HEK293 (cell line): ENCODE data around the gene GRIP1.

Experiments
- CTCF ChIA-PET: fragments of 350-600 bp; formaldehyde crosslinking; extraction: SDS; loops from one replicate; lab custom pipeline; 2021; ENCODE audit warnings: antibody characterized with exemption; lab: Yijun Ruan, JAX
- POLR2A ChIA-PET: fragments of 300-600 bp; formaldehyde crosslinking; extraction: SDS; loops from one replicate; lab custom pipeline; 2020; ENCODE audit warnings: antibody characterized with exemption, inconsistent platforms; lab: Yijun Ruan, JAX
- H3K27ac ChIP-seq: fragments of 200-500 bp; sonication (Bioruptor generic); 2 replicates; pipeline ENCODE4 v1.5.1; 2014; ENCODE audit warnings: low read depth, low read length, control low read depth, inconsistent platforms; ENCODE audit errors: extremely low read depth
- H3K36me3 ChIP-seq, 2 experiments: fragments of 200-500 bp in 1 of 2; sonication (Bioruptor generic) in 1 of 2; 1 replicate in 1 of 2; 2 replicates in 1 of 2; pipeline ENCODE4 v1.5.1; 2014 to 2017; ENCODE audit warnings: inconsistent platforms in 2 of 2, low read length in 2 of 2; ENCODE audit not compliant: control insufficient read depth in 2 of 2, insufficient read depth in 1 of 2
- H3K4me1 ChIP-seq: fragments of 200-500 bp; sonication (Bioruptor generic); 2 replicates; pipeline ENCODE4 v1.5.1; 2014; ENCODE audit warnings: mild to moderate bottlenecking, low read length, inconsistent platforms; ENCODE audit not compliant: control insufficient read depth, insufficient read depth
- H3K4me3 ChIP-seq: 2 replicates; pipeline ENCODE4 v1.5.1; 2011; ENCODE audit warnings: low read depth, mild to moderate bottlenecking, control low read depth, low read length, moderate library complexity
- H3K9me3 ChIP-seq: fragments of 200-500 bp; sonication (Bioruptor generic); 2 replicates; pipeline ENCODE4 v1.5.1; 2014; ENCODE audit warnings: low read depth, low read length, inconsistent platforms; ENCODE audit not compliant: control insufficient read depth, insufficient read depth
- AEBP2 ChIP-seq: fragments of 450-650 bp; formaldehyde crosslinking; IDR thresholded peaks from 2 replicates; pipeline ENCODE4 v1.5.1; 2016; ENCODE audit warnings: missing biosample characterization, missing genetic modification characterization, borderline replicate concordance
- IKZF3 ChIP-seq: fragments of 450-650 bp; IDR thresholded peaks from 2 replicates; pipeline ENCODE4 v1.5.0; 2018; ENCODE audit warnings: missing biosample characterization, mild to moderate bottlenecking, missing genetic modification characterization, moderate library complexity
- INSM2 ChIP-seq: fragments of 450-650 bp; formaldehyde crosslinking; IDR thresholded peaks from 2 replicates; pipeline ENCODE4 v1.5.1; 2016; ENCODE audit warnings: missing biosample characterization, missing genetic modification characterization
- KLF7 ChIP-seq: fragments of 450-650 bp; formaldehyde crosslinking; IDR thresholded peaks from 2 replicates; pipeline ENCODE4 v1.5.1; 2016; ENCODE audit warnings: missing biosample characterization, missing genetic modification characterization, borderline replicate concordance
- MEIS1 ChIP-seq: sonication (generic); formaldehyde crosslinking; IDR thresholded peaks from 2 replicates; pipeline ENCODE4 v1.8.1; 2022; ENCODE audit warnings: missing genetic modification reagents, mild to moderate bottlenecking, borderline replicate concordance
- MYNN ChIP-seq: fragments of 450-650 bp; formaldehyde crosslinking; IDR thresholded peaks from 2 replicates; pipeline ENCODE4 v1.5.1; 2016; ENCODE audit warnings: missing biosample characterization, missing genetic modification characterization, borderline replicate concordance
- MZF1 ChIP-seq: fragments of 450-650 bp; formaldehyde crosslinking; IDR thresholded peaks from 2 replicates; pipeline ENCODE4 v1.5.1; 2017; ENCODE audit warnings: missing biosample characterization, missing genetic modification characterization, borderline replicate concordance
- SALL2 ChIP-seq: fragments of 450-650 bp; formaldehyde crosslinking; IDR thresholded peaks from 2 replicates; pipeline ENCODE4 v1.5.0; 2017; ENCODE audit warnings: missing biosample characterization, mild to moderate bottlenecking, missing genetic modification characterization, borderline replicate concordance
- SETDB1 ChIP-seq: IDR thresholded peaks from one replicate; pipeline ENCODE4 v1.6.1; 2017; ENCODE audit warnings: mild to moderate bottlenecking, low read length, moderate library complexity, mixed read lengths; ENCODE audit not compliant: insufficient read length
- TCF7L2 ChIP-seq: IDR thresholded peaks from 2 replicates; pipeline ENCODE4 v1.6.1; 2011; ENCODE audit warnings: low read depth, mild to moderate bottlenecking, inconsistent platforms, low read length, moderate library complexity, borderline replicate concordance
- ZBTB48 ChIP-seq: fragments of 450-650 bp; formaldehyde crosslinking; IDR thresholded peaks from 2 replicates; pipeline ENCODE4 v1.5.1; 2016; ENCODE audit warnings: missing biosample characterization, missing genetic modification characterization
- ZBTB49 ChIP-seq: fragments of 450-650 bp; formaldehyde crosslinking; IDR thresholded peaks from 2 replicates; pipeline ENCODE4 v1.5.1; 2016; ENCODE audit warnings: missing biosample characterization, missing genetic modification characterization, low read depth
- ZEB2 ChIP-seq: fragments of 450-650 bp; formaldehyde crosslinking; IDR thresholded peaks from 2 replicates; pipeline ENCODE4 v1.5.1; 2016; ENCODE audit warnings: missing biosample characterization, missing genetic modification characterization
- ZNF132 ChIP-seq: fragments of 450-650 bp; formaldehyde crosslinking; IDR thresholded peaks from 2 replicates; pipeline ENCODE4 v1.5.1; 2017; ENCODE audit warnings: missing biosample characterization, missing genetic modification characterization, borderline replicate concordance
- ZNF184 ChIP-seq: fragments of 450-650 bp; IDR thresholded peaks from 2 replicates; pipeline ENCODE4 v1.5.1; 2018; ENCODE audit warnings: missing biosample characterization, mild to moderate bottlenecking, missing genetic modification characterization
- ZNF24 ChIP-seq: fragments of 450-650 bp; formaldehyde crosslinking; IDR thresholded peaks from 2 replicates; pipeline ENCODE4 v1.5.1; 2016; ENCODE audit warnings: missing biosample characterization, missing genetic modification characterization
- ZNF274 ChIP-seq, 2 experiments: fragments of 200-500 bp in 1 of 2; fragments of 450-650 bp in 1 of 2; sonication (Bioruptor generic) in 1 of 2; formaldehyde crosslinking in 1 of 2; IDR thresholded peaks; 2 replicates each; pipeline versions ENCODE4 v1.5.1 to v1.6.1; 2014 to 2016; ENCODE audit warnings: borderline replicate concordance in 1 of 2, inconsistent platforms in 1 of 2, low read length in 1 of 2, missing biosample characterization in 1 of 2, missing genetic modification characterization in 1 of 2
- ZNF302 ChIP-seq: fragments of 450-650 bp; formaldehyde crosslinking; IDR thresholded peaks from 2 replicates; pipeline ENCODE4 v1.5.1; 2016; ENCODE audit warnings: missing biosample characterization, missing genetic modification characterization, low read depth
- ZNF394 ChIP-seq: fragments of 450-650 bp; formaldehyde crosslinking; IDR thresholded peaks from 2 replicates; pipeline ENCODE4 v1.5.1; 2016; ENCODE audit warnings: missing biosample characterization, missing genetic modification characterization, mild to moderate bottlenecking, moderate library complexity, borderline replicate concordance
- ZNF530 ChIP-seq: fragments of 450-650 bp; formaldehyde crosslinking; IDR thresholded peaks from 2 replicates; pipeline ENCODE4 v1.5.1; 2016; ENCODE audit warnings: low read depth, missing biosample characterization, missing genetic modification characterization
- ZNF555 ChIP-seq: fragments of 450-650 bp; formaldehyde crosslinking; conservative IDR thresholded peaks from 2 replicates; pipeline ENCODE4 v1.5.1; 2017; ENCODE audit warnings: missing biosample characterization, mild to moderate bottlenecking, missing genetic modification characterization, inconsistent platforms
- ZNF558 ChIP-seq: fragments of 450-650 bp; formaldehyde crosslinking; IDR thresholded peaks from 2 replicates; pipeline ENCODE4 v1.5.1; 2016; ENCODE audit warnings: missing biosample characterization, missing genetic modification characterization
- ZNF626 ChIP-seq: fragments of 450-650 bp; sonication (Bioruptor Pico); formaldehyde crosslinking; IDR thresholded peaks from 2 replicates; pipeline ENCODE4 v1.5.1; 2018; ENCODE audit warnings: missing biosample characterization, missing genetic modification characterization, inconsistent platforms
- ZNF629 ChIP-seq: fragments of 450-650 bp; formaldehyde crosslinking; IDR thresholded peaks from 2 replicates; pipeline ENCODE4 v1.5.1; 2017; ENCODE audit warnings: missing biosample characterization, missing genetic modification characterization
- ZNF692 ChIP-seq: fragments of 450-650 bp; formaldehyde crosslinking; IDR thresholded peaks from 2 replicates; pipeline ENCODE4 v1.5.1; 2016; ENCODE audit warnings: missing biosample characterization, missing genetic modification characterization
- ZNF837 ChIP-seq: fragments of 450-650 bp; formaldehyde crosslinking; IDR thresholded peaks from 2 replicates; pipeline ENCODE4 v1.5.1; 2016; ENCODE audit warnings: missing biosample characterization, missing genetic modification characterization
- ZNF843 ChIP-seq: fragments of 450-650 bp; formaldehyde crosslinking; IDR thresholded peaks from 2 replicates; pipeline ENCODE4 v1.5.1; 2016; ENCODE audit warnings: missing biosample characterization, missing genetic modification characterization
- TF ChIP-seq, protein P1 (sequence below): fragments of 450-650 bp; formaldehyde crosslinking; IDR thresholded peaks from 2 replicates; pipeline ENCODE4 v1.5.1; 2016; ENCODE audit warnings: missing biosample characterization, missing genetic modification characterization

Gene GRIP1

GRCh38 chr12:66600903-66601302 is 78.0 kb downstream of the GRIP1 start (continued):
- TF ChIP-seq SALL2 (tag by site-specific recombination), result no peak
- no peak for TF ChIP-seq ZNF692 (tag by site-specific recombination)
- no peak for TF ChIP-seq MZF1
- no peak for TF ChIP-seq ZNF394 (tag by site-specific recombination)
- TF ChIP-seq ZNF555, result no peak
- no peak for TF ChIP-seq ZNF530

GRCh38 chr12:66599816-66600215 is 79.1 kb downstream of the GRIP1 start:
- CTCF ChIA-PET, result interaction anchor here (0.9 kb wide), 1 partner anchor 15 kb away, joined by 3 read pairs; no protein-coding TSS in a partner anchor

GRCh38 chr12:66598608-66599007 is 80.3 kb downstream of the GRIP1 start:
- ChIA-PET CTCF (no interaction called here), POLR2A (no interaction called here)
- no peaks in the 10 kb centered on the region for H3K9me3 ChIP-seq
- H3K4me3 ChIP-seq, result no peak overlapping the region
- H3K36me3 ChIP-seq, result no peaks in the 10 kb centered on the region
- H3K27ac ChIP-seq, result no peak overlapping the region
- H3K4me1 ChIP-seq, result peaks cover 4% of the 10 kb centered on the region; the same call in 1 of the 2 replicates
- no peak for TF ChIP-seq ZNF302 (tag by site-specific recombination)
- no peak for TF ChIP-seq ZEB2 (tag by site-specific recombination)
- TF ChIP-seq, protein P1, sequence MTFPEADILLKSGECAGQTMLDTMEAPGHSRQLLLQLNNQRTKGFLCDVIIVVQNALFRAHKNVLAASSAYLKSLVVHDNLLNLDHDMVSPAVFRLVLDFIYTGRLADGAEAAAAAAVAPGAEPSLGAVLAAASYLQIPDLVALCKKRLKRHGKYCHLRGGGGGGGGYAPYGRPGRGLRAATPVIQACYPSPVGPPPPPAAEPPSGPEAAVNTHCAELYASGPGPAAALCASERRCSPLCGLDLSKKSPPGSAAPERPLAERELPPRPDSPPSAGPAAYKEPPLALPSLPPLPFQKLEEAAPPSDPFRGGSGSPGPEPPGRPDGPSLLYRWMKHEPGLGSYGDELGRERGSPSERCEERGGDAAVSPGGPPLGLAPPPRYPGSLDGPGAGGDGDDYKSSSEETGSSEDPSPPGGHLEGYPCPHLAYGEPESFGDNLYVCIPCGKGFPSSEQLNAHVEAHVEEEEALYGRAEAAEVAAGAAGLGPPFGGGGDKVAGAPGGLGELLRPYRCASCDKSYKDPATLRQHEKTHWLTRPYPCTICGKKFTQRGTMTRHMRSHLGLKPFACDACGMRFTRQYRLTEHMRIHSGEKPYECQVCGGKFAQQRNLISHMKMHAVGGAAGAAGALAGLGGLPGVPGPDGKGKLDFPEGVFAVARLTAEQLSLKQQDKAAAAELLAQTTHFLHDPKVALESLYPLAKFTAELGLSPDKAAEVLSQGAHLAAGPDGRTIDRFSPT (tag by site-specific recombination), result no peak
- no peak for TF ChIP-seq INSM2 (tag by site-specific recombination)
- TF ChIP-seq MEIS1 (CRISPR knock-in tag), result no peak

More at GRCh38 chr12:66599816-66600215, 79.1 kb downstream of the GRIP1 start:
- H3K9me3 ChIP-seq, result no peaks in the 10 kb centered on the region
- H3K27ac ChIP-seq, result no peak overlapping the region
- no peaks in the 10 kb centered on the region for H3K36me3 ChIP-seq
- peaks cover 4% of the 10 kb centered on the region; the same call in 1 of the 2 replicates for H3K4me1 ChIP-seq
- H3K4me3 ChIP-seq, result no peak overlapping the region
- TF ChIP-seq IKZF3 (tag by site-specific recombination), result no peak
- TF ChIP-seq ZNF558 (tag by site-specific recombination), result no peak
- TF ChIP-seq ZNF24 (tag by site-specific recombination), result no peak
- TF ChIP-seq ZNF132 (tag by site-specific recombination), result no peak
- no peak for TF ChIP-seq TCF7L2
- no peak for TF ChIP-seq ZNF629 (tag by site-specific recombination)
- TF ChIP-seq ZNF184 (tag by site-specific recombination), result no peak
- no peak for TF ChIP-seq KLF7 (tag by site-specific recombination)
- TF ChIP-seq ZNF837 (tag by site-specific recombination), result no peak
- TF ChIP-seq AEBP2 (tag by site-specific recombination), result no peak
- no peak for TF ChIP-seq MYNN (tag by site-specific recombination)
- no peak for TF ChIP-seq ZBTB48 (tag by site-specific recombination)
- no peak for TF ChIP-seq SETDB1
- TF ChIP-seq ZNF274 (IDR thresholded peaks at IDR 0.05; ENCODE audit: low read length), result no peak
- no peak for TF ChIP-seq ZNF274 (tag by site-specific recombination; IDR thresholded peaks at IDR 0.05; ENCODE audit: borderline replicate concordance)
- TF ChIP-seq ZNF843 (tag by site-specific recombination), result no peak
- no peak for TF ChIP-seq ZBTB49 (tag by site-specific recombination)
- no peak for TF ChIP-seq ZNF626 (tag by site-specific recombination)
- POLR2A ChIA-PET, result no interaction called here
